ENCODE results near the gene CFAP99. TPM values are rescaled to one million over a fixed set of nuclear protein-coding genes. Genes with fewer than 3 reads are reported as not detected.
A peak's percentile ranks its signal among the peaks of the same experiment; 100 is the strongest.

The CFAP99 gene
- total and polyA plus RNA-seq, 9 of the 15 experiments (the other 6 are each of a cell fraction or from before 2014, with no cell fraction given) = 0.07 to 0.18 (median 0.09) TPM; not detected in 6

DNA sequence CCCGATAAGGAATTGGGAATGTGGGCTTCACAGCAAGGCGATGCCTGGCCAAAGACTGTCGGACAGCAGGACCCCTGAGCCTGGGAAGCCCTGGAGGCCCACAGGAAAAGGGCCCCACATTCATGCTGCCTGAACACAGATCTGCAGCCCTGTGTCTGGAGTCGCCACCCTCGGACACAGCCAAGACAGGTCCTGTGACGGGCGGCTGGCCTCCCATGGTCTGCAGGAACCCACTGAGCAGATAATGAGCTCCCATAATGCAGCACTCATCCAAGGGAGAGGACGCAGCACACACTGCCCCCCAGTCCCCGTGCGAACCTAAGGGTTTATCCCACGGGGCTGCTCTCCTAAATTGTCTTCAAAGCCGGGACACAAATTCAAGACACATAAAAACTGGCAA lies 30.9 kb upstream of the CFAP99 start:
- Histone ChIP-seq H3K27me3 (ENCODE audit: control insufficient read depth in 2 of 2, insufficient read depth in 2 of 2, low read length in 2 of 2) (no peaks in the 10 kb centered on the region), H3K9me3 (replicated peaks; ENCODE audit: control insufficient read depth, insufficient read depth, low read depth, low read length) (no peaks in the 10 kb centered on the region), H3K4me2 (ENCODE audit: insufficient read depth, low read length) (peak overlapping the region; percentile 40), H3K27ac (ENCODE audit: extremely low read depth, low read depth, low read length) (peak overlapping the region; percentile 54; the same call in 2 of the 3 replicates), H3K9ac (ENCODE audit: insufficient read depth in 1 of 2, low read depth in 2 of 2, low read length in 2 of 2) (peak overlapping the region; percentile 3 to 84; a peak in 3 of 4 replicates), H2AFZ (ENCODE audit: low read depth, low read length) (peak overlapping the region; percentile 70), H3K4me3 (no peak overlapping the region), H3K79me2 (ENCODE audit: control insufficient read depth, insufficient read depth, low read length) (peaks cover 84% of the 10 kb centered on the region), H4K20me1 (replicated peaks; ENCODE audit: control insufficient read depth, insufficient read depth, low read length) (no peaks in the 10 kb centered on the region), H3K36me3 (ENCODE audit: control insufficient read depth, insufficient read depth, low read length) (peaks cover 5% of the 10 kb centered on the region; the same call in 1 of the 3 replicates), H3K9me1 (ENCODE audit: control insufficient read depth, insufficient read depth, low read length) (no peaks in the 10 kb centered on the region), H3K4me1 (replicated peaks in 1 of 2; ENCODE audit: control insufficient read depth in 2 of 2, insufficient read depth in 2 of 2, low read length in 2 of 2) (peaks cover 64 to 75% of the 10 kb centered on the region in 2 experiments)
- BruUV-seq (replicated peaks) = no TSS peak
- in situ Hi-C loops (cut with MboI) = no loop called here
- intact Hi-C loops (cut with micrococcal nuclease) = no loop called here
- ATAC-seq = peak; percentile 70
- CTCF ChIA-PET (ENCODE audit: low intra/inter-chr PET ratio) = no interaction called here
- peak in 3 of 4 experiments; percentile 36 to 69 (median 55) for DNase-seq (ENCODE audit: extremely low read depth in 1 of 4, low spot score in 3 of 4)
- 29% methylated on average over 11 of the region's 12 CpGs for WGBS (ENCODE audit: insufficient coverage, low coverage, missing lambda C conversion rate)
- POLR2A ChIA-PET = interaction anchor here (0.8 to 1.0 kb wide), 3 partner anchors 11 to 80 kb away, joined by 3 to 7 read pairs (median 3); no protein-coding TSS in a partner anchor
- peak; percentile 71 for FAIRE-seq
- TF ChIP-seq ZBTB7A (IDR thresholded peaks at IDR 0.05; ENCODE audit: borderline replicate concordance, control insufficient read depth, low read depth, low read length) (peak; percentile 58; the same call in 1 of the 2 replicates), ZNF347 (CRISPR knock-in tag; IDR thresholded peaks at IDR 0.05; ENCODE audit: low read depth) (no peak), SMAD3 (CRISPR knock-in tag; conservative IDR thresholded peaks at IDR 0.05) (no peak), RB1 (IDR thresholded peaks at IDR 0.05; ENCODE audit: low read depth) (no peak), CXXC5 (CRISPR knock-in tag; IDR thresholded peaks at IDR 0.05) (0 out of 2 replicates have a peak, but pooled peaks have one; percentile 20), ZNF274 (IDR thresholded peaks at IDR 0.05; ENCODE audit: borderline replicate concordance, low read depth, low read length) (no peak), ARHGAP35 (IDR thresholded peaks at IDR 0.05; ENCODE audit: partially characterized antibody) (no peak), TRIM28 (IDR thresholded peaks at IDR 0.05) (no peak), TCF15 (CRISPR knock-in tag; IDR thresholded peaks at IDR 0.05) (no peak)
- TF ChIP-seq, protein P1, sequence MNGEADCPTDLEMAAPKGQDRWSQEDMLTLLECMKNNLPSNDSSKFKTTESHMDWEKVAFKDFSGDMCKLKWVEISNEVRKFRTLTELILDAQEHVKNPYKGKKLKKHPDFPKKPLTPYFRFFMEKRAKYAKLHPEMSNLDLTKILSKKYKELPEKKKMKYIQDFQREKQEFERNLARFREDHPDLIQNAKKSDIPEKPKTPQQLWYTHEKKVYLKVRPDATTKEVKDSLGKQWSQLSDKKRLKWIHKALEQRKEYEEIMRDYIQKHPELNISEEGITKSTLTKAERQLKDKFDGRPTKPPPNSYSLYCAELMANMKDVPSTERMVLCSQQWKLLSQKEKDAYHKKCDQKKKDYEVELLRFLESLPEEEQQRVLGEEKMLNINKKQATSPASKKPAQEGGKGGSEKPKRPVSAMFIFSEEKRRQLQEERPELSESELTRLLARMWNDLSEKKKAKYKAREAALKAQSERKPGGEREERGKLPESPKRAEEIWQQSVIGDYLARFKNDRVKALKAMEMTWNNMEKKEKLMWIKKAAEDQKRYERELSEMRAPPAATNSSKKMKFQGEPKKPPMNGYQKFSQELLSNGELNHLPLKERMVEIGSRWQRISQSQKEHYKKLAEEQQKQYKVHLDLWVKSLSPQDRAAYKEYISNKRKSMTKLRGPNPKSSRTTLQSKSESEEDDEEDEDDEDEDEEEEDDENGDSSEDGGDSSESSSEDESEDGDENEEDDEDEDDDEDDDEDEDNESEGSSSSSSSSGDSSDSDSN (IDR thresholded peaks at IDR 0.05; ENCODE audit: borderline replicate concordance in 1 of 2, low read depth in 2 of 2, low read length in 2 of 2) = peak in 1 of 2 experiments; percentile 57; a peak in 1 of 4 replicates
- TF ChIP-seq, protein P2, sequence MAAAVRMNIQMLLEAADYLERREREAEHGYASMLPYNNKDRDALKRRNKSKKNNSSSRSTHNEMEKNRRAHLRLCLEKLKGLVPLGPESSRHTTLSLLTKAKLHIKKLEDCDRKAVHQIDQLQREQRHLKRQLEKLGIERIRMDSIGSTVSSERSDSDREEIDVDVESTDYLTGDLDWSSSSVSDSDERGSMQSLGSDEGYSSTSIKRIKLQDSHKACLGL (CRISPR knock-in tag; IDR thresholded peaks at IDR 0.05; ENCODE audit: borderline replicate concordance, poor library complexity, severe bottlenecking) = no peak
- TF ChIP-seq, protein P3, sequence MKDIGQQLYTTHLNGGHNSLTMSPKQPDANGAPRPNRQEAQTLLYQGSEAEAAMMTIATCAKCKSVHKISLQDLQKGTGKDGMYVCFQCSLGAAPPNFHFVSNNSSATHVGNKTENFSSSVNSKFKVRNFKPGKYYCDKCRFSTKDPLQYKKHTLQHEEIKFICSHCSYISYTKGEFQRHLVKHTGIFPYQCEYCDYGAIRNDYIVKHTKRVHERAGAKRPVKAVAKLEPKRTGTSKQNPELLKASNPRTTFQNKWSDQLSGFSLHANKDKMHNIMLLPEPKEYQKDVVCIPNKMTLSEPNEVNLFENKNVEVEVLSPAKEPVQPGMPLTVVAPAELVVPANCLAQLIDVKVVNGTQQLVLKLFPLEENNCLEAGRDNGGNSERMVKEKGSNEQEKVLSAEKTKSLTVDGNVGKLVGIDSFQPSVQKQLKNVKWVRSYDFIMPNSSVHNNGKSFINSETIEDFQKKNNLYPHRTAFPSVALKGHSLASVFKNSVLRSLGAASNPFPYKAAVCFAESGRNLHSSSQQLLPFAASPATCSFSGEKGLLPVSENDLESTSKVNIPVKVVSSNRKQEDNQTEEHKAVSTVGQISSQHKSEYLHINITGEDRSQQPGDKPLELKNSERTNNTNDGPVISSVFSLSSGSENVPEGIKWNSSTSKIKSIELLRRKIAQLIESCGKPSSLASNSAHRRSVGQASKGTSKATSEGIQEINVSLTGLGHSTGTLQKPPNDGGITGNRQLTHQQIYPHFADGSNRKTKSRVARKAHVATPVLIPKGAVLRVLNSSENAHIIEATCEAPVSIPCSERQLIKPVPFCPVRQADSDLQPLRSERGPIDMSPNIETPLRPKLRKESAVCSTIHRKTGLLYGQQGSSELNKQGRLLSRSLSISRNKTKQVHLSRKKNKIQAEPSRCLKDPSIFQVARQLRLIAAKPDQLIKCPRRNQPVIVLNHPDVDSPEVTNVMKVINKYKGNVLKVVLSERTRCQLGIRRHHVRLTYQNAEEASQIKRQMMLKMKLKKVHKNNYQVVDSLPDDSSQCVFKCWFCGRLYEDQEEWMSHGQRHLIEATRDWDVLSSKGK (CRISPR knock-in tag; IDR thresholded peaks at IDR 0.05) = no peak
- TF ChIP-seq, protein P4, sequence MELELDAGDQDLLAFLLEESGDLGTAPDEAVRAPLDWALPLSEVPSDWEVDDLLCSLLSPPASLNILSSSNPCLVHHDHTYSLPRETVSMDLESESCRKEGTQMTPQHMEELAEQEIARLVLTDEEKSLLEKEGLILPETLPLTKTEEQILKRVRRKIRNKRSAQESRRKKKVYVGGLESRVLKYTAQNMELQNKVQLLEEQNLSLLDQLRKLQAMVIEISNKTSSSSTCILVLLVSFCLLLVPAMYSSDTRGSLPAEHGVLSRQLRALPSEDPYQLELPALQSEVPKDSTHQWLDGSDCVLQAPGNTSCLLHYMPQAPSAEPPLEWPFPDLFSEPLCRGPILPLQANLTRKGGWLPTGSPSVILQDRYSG (tag; conservative IDR thresholded peaks at IDR 0.05; ENCODE audit: low read depth) = 0 out of 2 replicates have a peak, but pooled peaks have one; percentile 30

All from K562 (cell line).